SK-N-SH (cell line): ENCODE results near the gene BLZF1.

Experiments used
- CHD2 ChIP-seq: fragments of 150-350 bp; IDR thresholded peaks from 2 replicates; pipeline ENCODE4 v1.6.1; 2018; ENCODE audit warnings: low read length; ENCODE audit not compliant: partially characterized antibody
- EP300 ChIP-seq, 2 experiments: IDR thresholded peaks; 2 replicates each; pipeline versions ENCODE4 v1.4.0 to v1.6.1; 2012; ENCODE audit warnings: borderline replicate concordance in 1 of 2, low read depth in 1 of 2, low read length in 1 of 2
- FOXM1 ChIP-seq: IDR thresholded peaks from 2 replicates; pipeline ENCODE4 v1.4.0; 2012; ENCODE audit warnings: low read depth, mild to moderate bottlenecking
- GATA2 ChIP-seq: sonication (generic); formaldehyde crosslinking; IDR thresholded peaks from 2 replicates; pipeline ENCODE4 v1.5.0; 2020; ENCODE audit warnings: mild to moderate bottlenecking, missing genetic modification reagents
- MAX ChIP-seq: IDR thresholded peaks from 2 replicates; pipeline ENCODE4 v1.4.0; 2012; ENCODE audit warnings: low read depth
- RAD21 ChIP-seq: IDR thresholded peaks from 2 replicates; pipeline ENCODE4 v1.6.1; 2012; ENCODE audit warnings: mild to moderate bottlenecking, low read length
- REST ChIP-seq: IDR thresholded peaks from 2 replicates; pipeline ENCODE4 v1.6.1; 2012; ENCODE audit warnings: mild to moderate bottlenecking, low read depth, low read length, moderate library complexity
- USF1 ChIP-seq: IDR thresholded peaks from 2 replicates; pipeline ENCODE4 v1.4.0; 2012; ENCODE audit warnings: low read depth, borderline replicate concordance
- YY1 ChIP-seq: IDR thresholded peaks from 2 replicates; pipeline ENCODE4 v1.4.0; 2012; ENCODE audit warnings: low read depth, mild to moderate bottlenecking
- ZBTB33 ChIP-seq: IDR thresholded peaks from 2 replicates; pipeline ENCODE4 v1.4.0; 2012; ENCODE audit warnings: low read depth, borderline replicate concordance
- TF ChIP-seq, protein P1 (sequence below): fragments of 200-600 bp; sonication (generic); IDR thresholded peaks from 2 replicates; pipeline ENCODE4 v1.6.1; 2017; ENCODE audit warnings: antibody characterized with exemption, mild to moderate bottlenecking, moderate library complexity
- TF ChIP-seq, protein P2 (sequence below): IDR thresholded peaks from 2 replicates; pipeline ENCODE4; 2012
- TF ChIP-seq, protein P3 (sequence below): fragments of 150-350 bp; IDR thresholded peaks from 2 replicates; pipeline ENCODE4 v1.6.1; 2016; ENCODE audit warnings: mild to moderate bottlenecking, low read depth, low read length

- TF ChIP-seq ZBTB33 (no peak), MAX (no peak), YY1 (no peak), GATA2 (no peak), EP300 (IDR thresholded peaks at IDR 0.05; ENCODE audit: borderline replicate concordance in 1 of 2, low read depth in 1 of 2, low read length in 1 of 2) (no peak), RAD21 (no peak), REST (no peak), USF1 (no peak), FOXM1 (no peak), CHD2 (no peak)
- TF ChIP-seq, protein P1, sequence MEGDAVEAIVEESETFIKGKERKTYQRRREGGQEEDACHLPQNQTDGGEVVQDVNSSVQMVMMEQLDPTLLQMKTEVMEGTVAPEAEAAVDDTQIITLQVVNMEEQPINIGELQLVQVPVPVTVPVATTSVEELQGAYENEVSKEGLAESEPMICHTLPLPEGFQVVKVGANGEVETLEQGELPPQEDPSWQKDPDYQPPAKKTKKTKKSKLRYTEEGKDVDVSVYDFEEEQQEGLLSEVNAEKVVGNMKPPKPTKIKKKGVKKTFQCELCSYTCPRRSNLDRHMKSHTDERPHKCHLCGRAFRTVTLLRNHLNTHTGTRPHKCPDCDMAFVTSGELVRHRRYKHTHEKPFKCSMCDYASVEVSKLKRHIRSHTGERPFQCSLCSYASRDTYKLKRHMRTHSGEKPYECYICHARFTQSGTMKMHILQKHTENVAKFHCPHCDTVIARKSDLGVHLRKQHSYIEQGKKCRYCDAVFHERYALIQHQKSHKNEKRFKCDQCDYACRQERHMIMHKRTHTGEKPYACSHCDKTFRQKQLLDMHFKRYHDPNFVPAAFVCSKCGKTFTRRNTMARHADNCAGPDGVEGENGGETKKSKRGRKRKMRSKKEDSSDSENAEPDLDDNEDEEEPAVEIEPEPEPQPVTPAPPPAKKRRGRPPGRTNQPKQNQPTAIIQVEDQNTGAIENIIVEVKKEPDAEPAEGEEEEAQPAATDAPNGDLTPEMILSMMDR: no peak
- TF ChIP-seq, protein P2, sequence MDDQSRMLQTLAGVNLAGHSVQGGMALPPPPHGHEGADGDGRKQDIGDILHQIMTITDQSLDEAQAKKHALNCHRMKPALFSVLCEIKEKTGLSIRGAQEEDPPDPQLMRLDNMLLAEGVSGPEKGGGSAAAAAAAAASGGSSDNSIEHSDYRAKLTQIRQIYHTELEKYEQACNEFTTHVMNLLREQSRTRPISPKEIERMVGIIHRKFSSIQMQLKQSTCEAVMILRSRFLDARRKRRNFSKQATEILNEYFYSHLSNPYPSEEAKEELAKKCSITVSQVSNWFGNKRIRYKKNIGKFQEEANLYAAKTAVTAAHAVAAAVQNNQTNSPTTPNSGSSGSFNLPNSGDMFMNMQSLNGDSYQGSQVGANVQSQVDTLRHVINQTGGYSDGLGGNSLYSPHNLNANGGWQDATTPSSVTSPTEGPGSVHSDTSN: no peak
- TF ChIP-seq, protein P3, sequence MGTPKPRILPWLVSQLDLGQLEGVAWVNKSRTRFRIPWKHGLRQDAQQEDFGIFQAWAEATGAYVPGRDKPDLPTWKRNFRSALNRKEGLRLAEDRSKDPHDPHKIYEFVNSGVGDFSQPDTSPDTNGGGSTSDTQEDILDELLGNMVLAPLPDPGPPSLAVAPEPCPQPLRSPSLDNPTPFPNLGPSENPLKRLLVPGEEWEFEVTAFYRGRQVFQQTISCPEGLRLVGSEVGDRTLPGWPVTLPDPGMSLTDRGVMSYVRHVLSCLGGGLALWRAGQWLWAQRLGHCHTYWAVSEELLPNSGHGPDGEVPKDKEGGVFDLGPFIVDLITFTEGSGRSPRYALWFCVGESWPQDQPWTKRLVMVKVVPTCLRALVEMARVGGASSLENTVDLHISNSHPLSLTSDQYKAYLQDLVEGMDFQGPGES: no peak
Observed at GRCh38 chr1:169421309-169421708, 53.3 kb downstream of the BLZF1 start.
